ENCODE measurements around the gene ZNF583. TPM values are rescaled to one million over a fixed set of nuclear protein-coding genes. Genes with fewer than 3 reads are reported as not detected.
A peak's percentile ranks its signal among the peaks of the same experiment; 100 is the strongest.

ZNF583 gene
- total RNA-seq, 1 donor from 2014 or later, result 7.2 TPM

- ATAC-seq (no peak), DNase-seq (no peak)
- Histone ChIP-seq H3K36me3 (peaks cover 30% of the 10 kb centered on the region), H3K27ac (no peak overlapping the region), H3K27me3 (ENCODE audit: low read depth) (no peaks in the 10 kb centered on the region), H3K4me3 (peak overlapping the region; percentile 84), H3K9me3 (peaks cover 49% of the 10 kb centered on the region), H3K4me1 (peaks cover 15% of the 10 kb centered on the region)
- intact Hi-C loops (cut with DNase I), result no loop called here
- TF ChIP-seq CTCF (IDR thresholded peaks at IDR 0.05), result no peak
These were observed 930 bp downstream of the ZNF583 start for GRCh38 chr19:56405062-56405461.

- Histone ChIP-seq H3K27ac (no peak overlapping the region), H3K27me3 (ENCODE audit: low read depth) (no peaks in the 10 kb centered on the region), H3K4me3 (no peak overlapping the region), H3K4me1 (no peaks in the 10 kb centered on the region), H3K9me3 (peaks cover 100% of the 10 kb centered on the region), H3K36me3 (peaks cover 8% of the 10 kb centered on the region)
- no peak for ATAC-seq
- intact Hi-C loops (cut with DNase I), result no loop called here
- DNase-seq, result no peak
- TF ChIP-seq CTCF (IDR thresholded peaks at IDR 0.05), result no peak
These were observed 19.3 kb downstream of the ZNF583 start for GRCh38 chr19:56423276-56423984.

- no peak overlapping the region for H3K27ac ChIP-seq
- no peak for ATAC-seq
- H3K36me3 ChIP-seq, result peaks cover 8% of the 10 kb centered on the region
- no peak for TF ChIP-seq CTCF (IDR thresholded peaks at IDR 0.05)
- no peak for DNase-seq
- no peak overlapping the region for H3K4me3 ChIP-seq
- no peaks in the 10 kb centered on the region for H3K27me3 ChIP-seq (ENCODE audit: low read depth)
- no peaks in the 10 kb centered on the region for H3K4me1 ChIP-seq
- intact Hi-C loops (cut with DNase I), result no loop called here
- H3K9me3 ChIP-seq, result peaks cover 100% of the 10 kb centered on the region
These were observed 19.8 kb downstream of the ZNF583 start for GRCh38 chr19:56423985-56424353.

- no peak for DNase-seq
- peaks cover 84% of the 10 kb centered on the region for H3K9me3 ChIP-seq
- no peaks in the 10 kb centered on the region for H3K27me3 ChIP-seq (ENCODE audit: low read depth)
- no peak overlapping the region for H3K27ac ChIP-seq
- intact Hi-C loops (cut with DNase I), result no loop called here
- H3K4me1 ChIP-seq, result no peaks in the 10 kb centered on the region
- no peaks in the 10 kb centered on the region for H3K36me3 ChIP-seq
- H3K4me3 ChIP-seq, result no peak overlapping the region
- TF ChIP-seq CTCF (IDR thresholded peaks at IDR 0.05), result no peak
- ATAC-seq, result no peak
These were observed 37.2 kb downstream of the ZNF583 start for GRCh38 chr19:56441206-56441792.

- peaks cover 4% of the 10 kb centered on the region for H3K27me3 ChIP-seq (ENCODE audit: low read depth)
- H3K9me3 ChIP-seq, result peaks cover 24% of the 10 kb centered on the region
- intact Hi-C loops (cut with DNase I), result no loop called here
- H3K27ac ChIP-seq, result no peak overlapping the region
- no peaks in the 10 kb centered on the region for H3K36me3 ChIP-seq
- TF ChIP-seq CTCF (IDR thresholded peaks at IDR 0.05), result no peak
- H3K4me1 ChIP-seq, result no peaks in the 10 kb centered on the region
- DNase-seq (no peak), ATAC-seq (no peak)
- H3K4me3 ChIP-seq, result no peak overlapping the region
These were observed 70.2 kb downstream of the ZNF583 start for GRCh38 chr19:56474308-56474707.
